Measurements from ENCODE around the gene PGM2L1.
A peak's percentile ranks its signal among the peaks of the same experiment; 100 is the strongest.

The PGM2L1 gene

DNA sequence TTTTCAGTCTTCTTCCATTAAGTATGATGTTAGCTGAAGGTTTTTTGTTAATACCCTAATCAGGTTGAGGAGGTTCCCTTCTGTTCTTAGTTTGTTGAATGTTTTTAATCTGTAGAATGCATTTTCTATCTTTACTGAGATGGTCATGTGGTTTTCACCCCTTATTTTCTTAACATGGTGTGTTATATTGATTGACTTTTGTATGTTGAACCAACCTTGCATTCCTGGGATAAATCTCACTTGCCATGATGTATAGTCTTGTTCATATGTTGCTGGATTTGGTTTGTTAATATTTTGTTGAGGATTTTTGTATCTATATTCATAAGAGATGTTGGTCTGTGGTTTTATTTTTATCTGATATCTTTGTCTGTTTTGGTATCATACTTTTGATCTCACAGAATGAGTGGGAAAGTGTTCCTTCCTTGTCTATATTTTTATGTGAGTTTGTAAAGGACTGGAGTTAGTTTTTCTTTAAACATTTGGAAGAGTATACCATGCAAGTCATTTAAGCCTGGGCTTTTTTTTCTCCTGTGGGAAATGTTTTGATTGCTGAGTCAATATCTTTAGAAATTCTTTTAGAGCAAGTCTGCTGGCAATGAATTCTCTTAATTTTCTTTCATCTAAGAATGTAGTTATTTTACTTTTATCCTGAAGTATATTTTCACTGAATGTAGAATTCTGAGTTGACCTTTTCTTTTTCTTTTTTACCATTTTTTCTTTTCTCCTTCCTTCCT, 81.3 kb downstream of the PGM2L1 start:
- Histone ChIP-seq H3K9ac (ENCODE audit: low read depth, low read length) (peak overlapping the region; percentile 48), H3K4me1 (ENCODE audit: control insufficient read depth, insufficient read depth, low read length) (peaks cover 37% of the 10 kb centered on the region), H3K27me3 (ENCODE audit: control insufficient read depth, insufficient read depth, low read length) (no peaks in the 10 kb centered on the region), H3K36me3 (ENCODE audit: insufficient read depth, low read length) (no peaks in the 10 kb centered on the region), H3K9me3 (replicated peaks; ENCODE audit: low read length) (peaks cover 9% of the 10 kb centered on the region), H3K4me3 (ENCODE audit: low read length) (no peak overlapping the region), H3K4me2 (ENCODE audit: low read length) (no peak overlapping the region)

DNA sequence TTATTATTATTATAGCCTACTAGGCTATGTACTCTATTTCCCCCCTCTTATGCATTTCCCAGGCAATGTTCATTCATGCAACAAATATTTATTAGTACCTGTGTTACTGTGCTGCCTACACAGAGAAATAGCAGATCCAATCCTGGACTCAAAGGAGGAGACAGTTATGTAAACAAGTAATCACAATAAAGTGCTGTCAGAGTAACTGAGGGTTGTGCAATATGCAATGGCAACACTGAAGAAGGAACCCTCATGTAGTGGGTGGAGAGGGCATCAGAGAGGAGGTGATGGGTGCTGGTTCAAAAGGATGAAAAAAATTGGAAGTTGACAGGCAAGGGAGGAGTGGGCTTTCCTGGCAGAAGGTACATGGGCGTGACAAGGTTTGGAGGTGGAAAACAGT, 85.9 kb downstream of the PGM2L1 start:
- Histone ChIP-seq H3K9me3 (replicated peaks; ENCODE audit: low read length) (peaks cover 9% of the 10 kb centered on the region), H3K36me3 (ENCODE audit: insufficient read depth, low read length) (no peaks in the 10 kb centered on the region), H3K4me2 (ENCODE audit: low read length) (no peak overlapping the region), H3K9ac (ENCODE audit: low read depth, low read length) (no peak overlapping the region), H3K4me3 (ENCODE audit: low read length) (no peak overlapping the region), H3K27me3 (ENCODE audit: control insufficient read depth, insufficient read depth, low read length) (no peaks in the 10 kb centered on the region), H3K4me1 (ENCODE audit: control insufficient read depth, insufficient read depth, low read length) (peaks cover 25% of the 10 kb centered on the region)

DNA sequence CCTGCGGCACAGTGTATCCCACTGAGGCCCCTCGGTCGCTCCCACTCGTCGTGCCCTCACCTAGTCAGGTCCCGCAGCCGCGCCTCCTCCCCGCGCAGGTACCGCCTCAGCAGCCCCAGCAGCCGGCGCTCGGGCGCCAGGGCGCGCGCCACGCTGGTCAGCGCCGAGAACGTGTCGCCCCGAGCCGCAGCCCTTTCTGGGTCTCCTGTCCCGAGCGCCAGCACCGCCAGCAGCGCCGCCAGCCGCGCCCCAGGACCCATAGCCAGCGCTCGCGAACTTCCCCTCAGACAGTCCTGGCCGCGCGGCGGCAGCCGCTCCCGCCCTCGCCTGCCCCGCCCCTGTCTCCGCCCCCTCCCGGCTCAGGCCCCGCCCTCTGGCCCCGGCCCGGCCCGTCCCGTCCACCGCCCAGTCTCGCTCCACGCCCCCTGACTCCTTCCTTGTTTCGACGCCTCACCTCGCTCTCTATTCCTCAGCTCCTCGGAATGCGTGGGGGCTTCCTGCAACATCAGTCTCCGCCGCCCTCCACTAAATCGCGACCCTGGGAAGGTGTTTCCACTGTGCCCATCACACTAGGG, 86.8 kb downstream of the PGM2L1 start, which contains the start of gene P4HA3:
Gene P4HA3, minus strand, starts transcription at position 289 of the 575 bp plus-strand sequence. Its CDS starts 29 bp downstream, at position 260.
- peaks cover 4% of the 10 kb centered on the region for H3K9me3 ChIP-seq (replicated peaks; ENCODE audit: low read length)
- peaks cover 27% of the 10 kb centered on the region for H3K4me1 ChIP-seq (ENCODE audit: control insufficient read depth, insufficient read depth, low read length)
- no peaks in the 10 kb centered on the region for H3K36me3 ChIP-seq (ENCODE audit: insufficient read depth, low read length)
- H3K9ac ChIP-seq (ENCODE audit: low read depth, low read length) = peak within 1 kb of the TSS; percentile 84
- peak within 1 kb of the TSS; percentile 97 for H3K4me2 ChIP-seq (ENCODE audit: low read length)
- H3K4me3 ChIP-seq (ENCODE audit: low read length) = peak within 1 kb of the TSS; percentile 76
- no peaks in the 10 kb centered on the region for H3K27me3 ChIP-seq (ENCODE audit: control insufficient read depth, insufficient read depth, low read length)

DNA sequence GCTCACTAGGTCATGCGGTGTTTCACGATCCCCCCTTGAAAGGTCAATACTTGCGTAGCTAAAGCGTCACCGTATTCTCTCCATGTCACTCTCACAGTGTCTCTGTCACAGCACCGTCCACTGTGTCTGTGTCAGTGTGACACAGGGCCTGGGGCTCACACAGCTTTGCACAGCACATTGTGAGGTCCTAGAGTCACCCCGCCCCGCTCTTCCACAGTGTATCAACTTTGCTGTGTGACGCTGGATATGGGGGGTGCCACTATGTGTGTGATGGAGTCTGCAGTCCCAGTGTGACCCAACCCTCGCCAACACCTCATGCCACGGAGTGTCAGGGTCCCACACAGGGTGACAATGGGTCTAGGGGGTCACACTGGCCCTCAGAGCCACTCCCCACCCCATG, 87.4 kb downstream of the PGM2L1 start:
- Histone ChIP-seq H3K4me1 (ENCODE audit: control insufficient read depth, insufficient read depth, low read length) (peaks cover 27% of the 10 kb centered on the region), H3K27me3 (ENCODE audit: control insufficient read depth, insufficient read depth, low read length) (no peaks in the 10 kb centered on the region), H3K4me2 (ENCODE audit: low read length) (peak overlapping the region; percentile 97), H3K36me3 (ENCODE audit: insufficient read depth, low read length) (no peaks in the 10 kb centered on the region), H3K4me3 (ENCODE audit: low read length) (peak overlapping the region; percentile 76), H3K9me3 (replicated peaks; ENCODE audit: low read length) (peaks cover 2% of the 10 kb centered on the region), H3K9ac (ENCODE audit: low read depth, low read length) (peak overlapping the region; percentile 84)

DNA sequence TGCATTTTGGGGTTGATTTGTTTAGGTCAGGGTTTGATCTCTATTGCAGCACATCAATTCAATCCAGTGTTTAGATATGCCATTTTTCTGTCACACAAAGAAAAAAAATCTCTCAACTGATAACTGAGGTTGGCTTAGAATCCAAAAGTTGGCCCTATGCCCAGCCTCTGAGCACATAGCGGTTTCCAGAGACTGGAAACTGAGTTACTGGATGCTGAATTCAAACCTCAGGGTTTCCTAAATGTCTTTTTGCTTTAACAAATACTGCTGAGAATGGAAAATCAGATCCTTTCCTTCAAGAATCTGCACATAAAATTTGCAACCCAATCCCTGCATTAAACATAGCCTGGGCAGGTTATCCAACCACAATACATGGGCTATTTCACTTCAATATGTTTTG, 90.8 kb downstream of the PGM2L1 start:
- Histone ChIP-seq H3K36me3 (ENCODE audit: insufficient read depth, low read length) (no peaks in the 10 kb centered on the region), H3K4me3 (ENCODE audit: low read length) (no peak overlapping the region)

DNA sequence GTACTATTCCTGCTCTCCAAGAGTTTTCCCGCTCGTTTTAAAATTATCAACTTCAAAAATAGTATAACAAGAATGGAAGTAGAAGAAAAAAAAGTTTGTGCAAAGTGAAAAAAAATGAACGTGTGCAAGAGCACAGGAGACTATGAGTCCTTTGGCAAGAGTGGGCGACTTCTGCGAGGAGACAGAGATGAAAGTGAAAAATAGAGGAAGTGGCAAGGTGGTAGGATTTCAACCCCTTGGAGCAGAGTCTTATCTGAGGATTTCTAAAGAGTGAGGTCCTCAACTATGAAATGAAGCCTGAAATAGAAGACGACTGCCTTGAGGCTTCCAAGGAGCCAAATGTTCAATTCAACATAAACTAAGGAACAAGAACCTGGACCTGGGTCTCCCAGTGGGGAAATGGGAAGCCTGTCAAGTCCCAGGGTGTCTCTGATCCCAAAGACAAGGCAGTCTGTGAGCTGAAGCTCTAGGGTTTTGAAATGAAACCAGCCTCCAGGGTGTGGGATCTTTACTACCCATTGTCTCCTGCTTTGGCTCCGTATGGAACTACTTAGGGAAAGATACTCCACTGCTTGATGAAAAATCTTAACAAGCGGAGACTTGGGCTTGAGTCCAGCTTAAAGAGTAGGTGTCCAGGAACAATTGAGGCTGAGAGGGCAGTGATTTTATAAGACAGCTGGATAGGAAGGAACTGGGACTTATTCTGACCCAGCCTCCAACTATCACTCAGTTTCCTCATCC, 91.6 kb downstream of the PGM2L1 start:
- Histone ChIP-seq H3K9ac (ENCODE audit: low read depth, low read length) (no peak overlapping the region), H3K4me3 (ENCODE audit: low read length) (no peak overlapping the region), H3K9me3 (replicated peaks; ENCODE audit: low read length) (no peaks in the 10 kb centered on the region), H3K4me2 (ENCODE audit: low read length) (no peak overlapping the region), H3K36me3 (ENCODE audit: insufficient read depth, low read length) (no peaks in the 10 kb centered on the region), H3K4me1 (ENCODE audit: control insufficient read depth, insufficient read depth, low read length) (peaks cover 22% of the 10 kb centered on the region), H3K27me3 (ENCODE audit: control insufficient read depth, insufficient read depth, low read length) (no peaks in the 10 kb centered on the region)

More for the DNA sequence above, 90.8 kb downstream of the PGM2L1 start:
- Histone ChIP-seq H3K9me3 (replicated peaks; ENCODE audit: low read length) (no peaks in the 10 kb centered on the region), H3K4me2 (ENCODE audit: low read length) (no peak overlapping the region), H3K27me3 (ENCODE audit: control insufficient read depth, insufficient read depth, low read length) (no peaks in the 10 kb centered on the region), H3K9ac (ENCODE audit: low read depth, low read length) (no peak overlapping the region), H3K4me1 (ENCODE audit: control insufficient read depth, insufficient read depth, low read length) (peaks cover 27% of the 10 kb centered on the region)

DNA sequence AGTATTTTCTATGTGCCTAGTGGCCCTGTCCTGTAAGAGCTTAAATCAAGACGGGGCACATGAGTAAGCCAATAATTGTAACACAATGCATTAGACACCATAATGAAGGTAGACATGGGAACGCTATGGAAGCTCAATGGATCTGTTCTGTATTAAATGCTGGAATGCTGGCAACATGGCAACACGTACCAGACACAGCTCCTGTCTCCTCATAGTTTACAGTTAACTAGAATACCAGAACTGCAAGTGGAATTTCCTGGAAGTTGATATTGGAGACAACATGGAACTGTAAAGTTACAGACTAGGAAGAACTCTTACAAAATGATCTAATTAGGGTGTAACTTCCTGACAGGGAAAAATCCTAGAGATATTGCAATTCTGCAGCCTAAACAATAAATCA, 99.2 kb downstream of the PGM2L1 start:
- no peaks in the 10 kb centered on the region for H3K4me1 ChIP-seq (ENCODE audit: control insufficient read depth, insufficient read depth, low read length)
- H3K4me3 ChIP-seq (ENCODE audit: low read length) = no peak overlapping the region
- no peak overlapping the region for H3K4me2 ChIP-seq (ENCODE audit: low read length)
- H3K9ac ChIP-seq (ENCODE audit: low read depth, low read length) = no peak overlapping the region
- peaks cover 4% of the 10 kb centered on the region for H3K36me3 ChIP-seq (ENCODE audit: insufficient read depth, low read length)
- H3K9me3 ChIP-seq (replicated peaks; ENCODE audit: low read length) = no peaks in the 10 kb centered on the region
- H3K27me3 ChIP-seq (ENCODE audit: control insufficient read depth, insufficient read depth, low read length) = no peaks in the 10 kb centered on the region

DNA sequence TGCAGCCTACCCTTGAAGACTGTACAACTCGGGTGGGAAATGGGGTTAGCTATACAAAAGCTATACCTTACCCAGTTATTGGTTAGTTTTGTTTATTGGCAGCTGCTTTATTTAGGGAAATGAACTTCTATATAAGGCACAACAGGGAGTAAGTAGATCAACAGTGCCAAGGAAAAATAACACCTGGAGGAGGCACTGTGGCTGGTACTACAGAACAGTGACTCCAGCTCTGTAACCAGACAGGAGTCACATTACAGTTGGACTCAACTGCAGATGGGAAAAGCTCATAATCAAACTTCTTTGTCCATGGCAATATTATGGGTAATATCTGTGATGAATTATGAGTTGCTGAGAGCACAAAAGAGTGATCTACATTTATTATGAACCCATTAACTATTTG, 100.7 kb downstream of the PGM2L1 start:
- Histone ChIP-seq H3K9me3 (replicated peaks; ENCODE audit: low read length) (no peaks in the 10 kb centered on the region), H3K36me3 (ENCODE audit: insufficient read depth, low read length) (peaks cover 4% of the 10 kb centered on the region), H3K4me2 (ENCODE audit: low read length) (no peak overlapping the region), H3K4me1 (ENCODE audit: control insufficient read depth, insufficient read depth, low read length) (no peaks in the 10 kb centered on the region), H3K4me3 (ENCODE audit: low read length) (no peak overlapping the region), H3K9ac (ENCODE audit: low read depth, low read length) (no peak overlapping the region), H3K27me3 (ENCODE audit: control insufficient read depth, insufficient read depth, low read length) (no peaks in the 10 kb centered on the region)

DNA sequence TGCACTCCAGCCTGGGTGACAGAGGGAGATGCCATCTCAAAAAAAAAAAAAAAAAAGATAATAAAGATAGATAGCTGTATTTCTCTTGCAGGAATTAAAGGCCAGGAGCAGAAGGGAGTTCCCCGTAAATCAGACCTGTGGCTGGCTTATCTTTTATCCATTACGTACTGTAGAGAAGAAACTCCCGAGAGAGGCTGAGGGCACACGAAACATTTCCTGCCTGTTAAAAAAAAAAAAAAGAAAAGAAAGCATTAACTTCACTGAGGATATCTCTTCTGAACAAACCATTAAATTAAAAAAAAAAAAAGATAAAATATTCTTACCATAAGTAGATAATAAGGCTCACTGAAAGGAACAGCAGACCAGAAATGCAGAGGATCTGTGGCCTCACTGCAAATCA, 109.3 kb downstream of the PGM2L1 start:
- Histone ChIP-seq H3K4me2 (ENCODE audit: low read length) (no peak overlapping the region), H3K27me3 (ENCODE audit: control insufficient read depth, insufficient read depth, low read length) (no peaks in the 10 kb centered on the region), H3K36me3 (ENCODE audit: insufficient read depth, low read length) (peaks cover 9% of the 10 kb centered on the region), H3K4me1 (ENCODE audit: control insufficient read depth, insufficient read depth, low read length) (peaks cover 19% of the 10 kb centered on the region), H3K4me3 (ENCODE audit: low read length) (no peak overlapping the region), H3K9me3 (replicated peaks; ENCODE audit: low read length) (no peaks in the 10 kb centered on the region), H3K9ac (ENCODE audit: low read depth, low read length) (peak overlapping the region; percentile 2)

DNA sequence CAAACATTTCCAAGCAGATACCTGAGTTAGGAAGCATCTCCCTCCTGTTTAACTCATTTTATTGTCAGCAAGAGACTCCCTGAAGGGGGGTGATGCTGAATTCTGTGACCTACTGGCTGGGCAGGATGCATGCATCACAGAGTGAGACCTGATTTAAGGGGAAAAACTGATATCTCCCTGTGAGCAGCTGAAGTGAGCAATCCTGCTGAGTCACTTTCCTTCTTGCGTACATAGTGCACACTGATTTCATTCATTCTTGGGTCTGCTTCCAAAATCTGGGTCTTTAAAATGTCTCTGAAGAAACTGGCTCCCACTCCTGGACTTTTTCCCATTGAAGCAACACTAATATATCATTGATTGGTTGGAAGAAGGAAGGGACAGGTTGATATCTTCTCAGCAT, 110.1 kb downstream of the PGM2L1 start:
- peak overlapping the region; percentile 66 for H3K9ac ChIP-seq (ENCODE audit: low read depth, low read length)
- H3K9me3 ChIP-seq (replicated peaks; ENCODE audit: low read length) = no peaks in the 10 kb centered on the region
- no peak overlapping the region for H3K4me3 ChIP-seq (ENCODE audit: low read length)
- H3K4me1 ChIP-seq (ENCODE audit: control insufficient read depth, insufficient read depth, low read length) = peaks cover 27% of the 10 kb centered on the region
- H3K4me2 ChIP-seq (ENCODE audit: low read length) = peak overlapping the region; percentile 43
- no peaks in the 10 kb centered on the region for H3K27me3 ChIP-seq (ENCODE audit: control insufficient read depth, insufficient read depth, low read length)
- H3K36me3 ChIP-seq (ENCODE audit: insufficient read depth, low read length) = peaks cover 9% of the 10 kb centered on the region

DNA sequence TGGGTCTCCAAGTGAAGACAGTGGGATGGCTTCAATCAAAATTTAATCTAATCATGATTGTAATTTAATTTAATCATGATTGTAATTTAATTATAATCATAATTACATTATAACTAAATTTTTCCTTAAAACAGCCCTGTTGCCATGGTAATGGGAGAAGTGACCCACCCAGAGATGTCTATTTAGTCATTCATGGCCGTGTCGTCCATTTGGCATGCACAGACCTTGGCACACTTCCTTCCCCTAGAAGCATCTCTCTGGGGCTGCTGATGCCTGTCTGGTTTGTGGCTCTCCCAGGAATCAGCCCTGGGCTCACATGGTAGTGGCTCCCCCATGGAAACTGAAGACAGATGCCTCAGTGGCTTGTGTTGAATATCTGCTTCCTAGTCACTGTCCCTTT, 113.8 kb downstream of the PGM2L1 start:
- peaks cover 34% of the 10 kb centered on the region for H3K4me1 ChIP-seq (ENCODE audit: control insufficient read depth, insufficient read depth, low read length)
- H3K9me3 ChIP-seq (replicated peaks; ENCODE audit: low read length) = no peaks in the 10 kb centered on the region
- no peak overlapping the region for H3K4me2 ChIP-seq (ENCODE audit: low read length)

More for the DNA sequence above, 113.8 kb downstream of the PGM2L1 start:
- no peak overlapping the region for H3K9ac ChIP-seq (ENCODE audit: low read depth, low read length)
- no peaks in the 10 kb centered on the region for H3K27me3 ChIP-seq (ENCODE audit: control insufficient read depth, insufficient read depth, low read length)
- no peak overlapping the region for H3K4me3 ChIP-seq (ENCODE audit: low read length)
- peaks cover 14% of the 10 kb centered on the region for H3K36me3 ChIP-seq (ENCODE audit: insufficient read depth, low read length)

Data from skeletal muscle satellite cell (primary cell).